Suprapubic skin (tissue), 4 donors: Measurements from ENCODE around the gene PTBP3.

Experiments used
- CTCF ChIP-seq, 2 donors: fragments of 200-600 bp in 1 of 2; fragments of 450-650 bp in 1 of 2; sonication (generic) in 1 of 2; IDR thresholded peaks; one replicate each; pipeline ENCODE4 v1.5.1; 2016 to 2019; ENCODE audit warnings: antibody characterized with exemption in 2 of 2, mild to moderate bottlenecking in 1 of 2, moderate library complexity in 1 of 2
- EP300 ChIP-seq: sonication (generic); formaldehyde crosslinking; IDR thresholded peaks from one replicate; pipeline ENCODE4 v1.6.1; 2017; ENCODE audit warnings: antibody characterized with exemption
- POLR2AphosphoS5 ChIP-seq, 3 donors: sonication (generic); formaldehyde crosslinking; IDR thresholded peaks; one replicate each; pipeline ENCODE4 v1.6.1; 2017; ENCODE audit warnings: antibody characterized with exemption in 3 of 3

DNA sequence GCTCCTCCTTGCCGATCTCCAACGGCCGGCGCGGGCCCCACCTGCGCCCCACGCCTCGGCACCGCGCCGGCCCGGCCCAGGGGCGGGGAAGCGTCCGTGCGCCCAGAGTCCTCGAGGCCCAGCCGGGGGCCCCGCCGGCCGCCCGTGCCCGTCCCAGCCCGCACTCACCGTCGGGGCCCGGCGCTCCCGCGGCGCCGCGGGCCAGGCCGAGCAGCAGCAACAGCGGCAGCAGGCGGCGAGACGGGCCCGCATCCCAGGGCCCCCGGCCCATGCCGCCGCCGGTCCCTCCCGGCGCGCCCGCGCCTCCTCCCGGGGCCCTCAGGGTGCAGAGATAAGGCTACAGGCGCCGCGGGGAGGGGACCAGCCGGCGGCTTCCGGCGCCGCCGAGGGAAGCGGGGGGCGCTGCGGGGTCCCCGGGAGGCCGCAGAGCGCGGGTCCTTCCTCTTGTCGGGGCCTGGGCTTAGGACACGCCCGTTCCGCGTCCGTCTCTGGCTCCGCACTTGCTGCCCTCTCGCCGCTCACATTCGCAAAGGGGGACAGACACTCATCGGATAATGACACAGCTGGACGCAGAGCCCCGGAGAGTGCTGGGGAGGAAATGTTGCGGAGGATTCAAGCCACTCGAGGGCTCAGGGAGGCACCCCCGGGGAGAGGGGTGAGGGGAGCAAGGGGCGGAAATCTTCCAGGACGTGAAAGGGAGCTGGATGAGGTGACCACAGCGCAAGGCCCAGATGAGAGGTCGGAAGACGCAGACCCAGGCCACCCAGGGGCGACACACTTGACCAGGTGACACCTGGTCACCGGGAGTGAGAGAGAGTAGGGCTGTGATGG lies 158.2 kb downstream of the PTBP3 start, which contains the start of gene SUSD1:
- TF ChIP-seq POLR2AphosphoS5 (IDR thresholded peaks at IDR 0.05) (no peak), CTCF (IDR thresholded peaks at IDR 0.05) (no peak), EP300 (no peak)
